Measurements from ENCODE around the gene RAD51D.
"Not testable (repeated sequence)": the region's sequence is repeated elsewhere in the genome, so short reads cannot be mapped to it uniquely, and the experiment has no call there.

The RAD51D gene

DNA sequence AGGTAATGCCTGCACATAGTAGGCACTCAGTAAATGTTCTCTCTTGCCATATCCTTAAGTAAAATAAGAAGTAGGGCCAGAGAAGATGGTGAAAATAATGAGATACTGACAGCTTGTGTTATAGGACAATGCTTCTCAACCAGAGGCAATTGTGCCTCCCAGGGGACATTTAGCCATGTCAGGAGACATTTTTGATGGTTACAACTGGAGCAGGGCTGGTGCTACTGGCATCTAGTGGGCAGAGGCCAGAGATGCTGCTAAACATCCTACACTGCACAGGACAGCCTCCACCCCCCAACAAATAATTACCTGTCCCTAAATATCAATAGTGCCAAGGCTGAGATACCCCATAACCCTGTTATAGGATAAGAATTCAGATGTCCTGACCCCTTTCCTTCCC, 1.7 kb downstream of the RAD51D start:
- POLR2A ChIA-PET = interaction anchor here (1.2 kb wide), 1 partner anchor 9 kb away, joined by 3 read pairs; no protein-coding TSS in a partner anchor
- CTCF ChIA-PET = interaction anchor here (0.6 to 5.8 kb wide), 8 partner anchors 9 to 706 kb away, joined by 3 to 79 read pairs (median 4); partner anchors contain the start of gene RFFL
- Histone ChIP-seq H3K36me3 (ENCODE audit: control insufficient read depth in 2 of 2, insufficient read depth in 1 of 2, low read length in 2 of 2) (peaks cover 0 to 14% of the 10 kb centered on the region in 2 experiments; a peak in 2 of 3 replicates), H3K4me3 (ENCODE audit: low read depth, low read length) (no peak overlapping the region), H3K9me3 (ENCODE audit: control insufficient read depth, insufficient read depth, low read depth, low read length) (no peaks in the 10 kb centered on the region), H3K27ac (ENCODE audit: extremely low read depth, low read depth, low read length) (no peak overlapping the region), H3K4me1 (ENCODE audit: control insufficient read depth, insufficient read depth, low read length) (peaks cover 5% of the 10 kb centered on the region)
- TF ChIP-seq ZBTB11 (tag by site-specific recombination; conservative IDR thresholded peaks at IDR 0.05; ENCODE audit: low read depth) = no peak
- TF ChIP-seq ZNF626 (tag by site-specific recombination; IDR thresholded peaks at IDR 0.05) = no peak
- TF ChIP-seq, protein P1, sequence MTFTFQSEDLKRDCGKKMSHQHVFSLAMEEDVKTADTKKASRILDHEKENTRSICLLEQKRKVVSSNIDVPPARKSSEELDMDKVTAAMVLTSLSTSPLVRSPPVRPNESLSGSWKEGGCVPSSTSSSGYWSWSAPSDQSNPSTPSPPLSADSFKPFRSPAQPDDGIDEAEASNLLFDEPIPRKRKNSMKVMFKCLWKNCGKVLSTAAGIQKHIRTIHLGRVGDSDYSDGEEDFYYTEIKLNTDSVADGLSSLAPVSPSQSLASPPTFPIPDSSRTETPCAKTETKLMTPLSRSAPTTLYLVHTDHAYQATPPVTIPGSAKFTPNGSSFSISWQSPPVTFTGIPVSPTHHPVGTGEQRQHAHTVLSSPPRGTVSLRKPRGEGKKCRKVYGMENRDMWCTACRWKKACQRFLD (tag by site-specific recombination; IDR thresholded peaks at IDR 0.05) = no peak
- TF ChIP-seq ZNF529 (tag by site-specific recombination; IDR thresholded peaks at IDR 0.05; ENCODE audit: insufficient replicate concordance) = no peak
- TF ChIP-seq CTCF (tag by site-specific recombination; IDR thresholded peaks at IDR 0.05) = peak; percentile 45
- TF ChIP-seq HOXD13 (CRISPR knock-in tag; IDR thresholded peaks at IDR 0.05; ENCODE audit: borderline replicate concordance) = no peak
- TF ChIP-seq ZNF654 (tag by site-specific recombination; IDR thresholded peaks at IDR 0.05; ENCODE audit: low read depth) = peak; percentile 20
- no peak for TF ChIP-seq ZNF785 (tag by site-specific recombination; IDR thresholded peaks at IDR 0.05)
- no peak for TF ChIP-seq ZNF792 (tag by site-specific recombination; IDR thresholded peaks at IDR 0.05)
- no peak for TF ChIP-seq SETDB1 (IDR thresholded peaks at IDR 0.05; ENCODE audit: insufficient read length, low read length)

DNA sequence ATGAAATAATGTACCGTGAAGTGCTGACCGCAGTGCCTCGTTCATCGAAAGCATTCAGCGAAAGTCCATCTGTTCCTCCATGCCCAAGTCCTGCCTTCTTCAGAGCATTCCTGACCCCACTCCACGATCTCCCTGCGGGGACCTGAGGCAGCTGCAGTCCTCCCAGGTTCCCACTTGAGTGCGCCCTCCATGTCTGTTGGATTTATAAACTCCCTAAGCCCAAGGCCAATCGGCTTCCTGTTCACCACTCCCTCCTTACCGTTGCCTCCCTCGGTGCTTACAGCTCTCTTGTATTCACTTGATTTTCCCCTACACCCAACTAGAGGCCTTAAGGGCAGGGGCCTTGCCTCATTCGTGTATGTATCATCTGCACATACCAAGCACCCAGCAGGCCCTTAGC, 2.8 kb downstream of the RAD51D start:
- ChIA-PET CTCF (interaction anchor here (0.6 kb wide), 1 partner anchor 303 kb away, joined by 3 read pairs; no protein-coding TSS in a partner anchor), POLR2A (no interaction called here)
- H3K36me3 ChIP-seq (ENCODE audit: control insufficient read depth in 2 of 2, insufficient read depth in 1 of 2, low read length in 2 of 2) = peaks cover 0 to 16% of the 10 kb centered on the region in 2 experiments; a peak in 2 of 3 replicates
- no peaks in the 10 kb centered on the region for H3K9me3 ChIP-seq (ENCODE audit: control insufficient read depth, insufficient read depth, low read depth, low read length)
- no peak overlapping the region for H3K4me3 ChIP-seq (ENCODE audit: low read depth, low read length)
- TF ChIP-seq ZNF654 (tag by site-specific recombination; IDR thresholded peaks at IDR 0.05; ENCODE audit: low read depth) = no peak
- H3K4me1 ChIP-seq (ENCODE audit: control insufficient read depth, insufficient read depth, low read length) = peaks cover 5% of the 10 kb centered on the region
- no peak overlapping the region for H3K27ac ChIP-seq (ENCODE audit: extremely low read depth, low read depth, low read length)

GRCh38 chr17:35110791-35111190, 8.9 kb downstream of the RAD51D start:
- H3K9me3 ChIP-seq (ENCODE audit: control insufficient read depth, insufficient read depth, low read depth, low read length); H3K4me1 ChIP-seq (ENCODE audit: control insufficient read depth, insufficient read depth, low read length); H3K27ac ChIP-seq (ENCODE audit: extremely low read depth, low read depth, low read length); POLR2A ChIA-PET; H3K4me3 ChIP-seq (ENCODE audit: low read depth, low read length): not testable (repeated sequence)
- CTCF ChIA-PET = interaction anchor here (0.7 to 1.5 kb wide), 3 partner anchors 9 to 100 kb away, joined by 3 to 6 read pairs (median 4); partner anchors contain the start of gene RAD51D
- peaks cover 9 to 25% of the 10 kb centered on the region in 2 experiments; a peak in 2 of 3 replicates for H3K36me3 ChIP-seq (ENCODE audit: control insufficient read depth in 2 of 2, insufficient read depth in 1 of 2, low read length in 2 of 2)
